HUES64 (cell line): ENCODE measurements around the gene TMEM59. TPM values are rescaled to one million over a fixed set of nuclear protein-coding genes. Genes with fewer than 3 reads are reported as not detected.
"Not testable (repeated sequence)": the region's sequence is repeated elsewhere in the genome, so short reads cannot be mapped to it uniquely, and the experiment has no call there.

Experiments used
- H3K27ac ChIP-seq: 2 replicates; pipeline ENCODE4 v1.7.0; 2013; ENCODE audit warnings: low read depth, low read length, inconsistent platforms
- H3K27me3 ChIP-seq: 2 replicates; pipeline ENCODE4 v1.6.1; 2013; ENCODE audit warnings: mild to moderate bottlenecking, low read length; ENCODE audit not compliant: insufficient read depth
- H3K36me3 ChIP-seq: 2 replicates; pipeline ENCODE4 v1.6.1; 2013; ENCODE audit warnings: mild to moderate bottlenecking, low read length; ENCODE audit not compliant: insufficient read depth
- H3K4me1 ChIP-seq: 2 replicates; pipeline ENCODE4 v1.6.1; 2013; ENCODE audit warnings: mild to moderate bottlenecking, low read length, moderate library complexity; ENCODE audit not compliant: insufficient read depth
- H3K4me3 ChIP-seq: 2 replicates; pipeline ENCODE4 v1.5.1; 2013; ENCODE audit warnings: mild to moderate bottlenecking, low read length, moderate library complexity
- H3K9ac ChIP-seq: 2 replicates; pipeline ENCODE4 v1.6.1; 2013; ENCODE audit warnings: mild to moderate bottlenecking, low read depth, low read length
- H3K9me3 ChIP-seq: 2 replicates; pipeline ENCODE4 v1.6.1; 2013; ENCODE audit warnings: low read depth, low read length; ENCODE audit not compliant: insufficient read depth
- WGBS: fragments of 150-250, 120-280 bp; methylation state at CpG from one replicate; pipeline ENCODE4 v1.1.7; 2013; ENCODE audit warnings: missing lambda C conversion rate; 5-methylcytosine and 5-hydroxymethylcytosine counted together
- polyA plus RNA-seq, 2 experiments: library from polyadenylated mRNA; stranded (reverse); fragments of 50-300 nt; gene quantifications; one replicate each; pipeline ENCODE4 v1.2.3, GENCODE V29; 2013

Gene TMEM59
- polyA plus RNA-seq (2013, experiment 1 of 2) = 97.4 TPM
- polyA plus RNA-seq (2013, experiment 2 of 2) = 106 TPM

- H3K27ac ChIP-seq = peak within 1 kb of the TSS; percentile 70; the same call in 1 of the 2 replicates
- H3K9ac ChIP-seq = peak within 1 kb of the TSS; percentile 83
- H3K27me3 ChIP-seq = no peaks in the 10 kb centered on the region
- no peaks in the 10 kb centered on the region for H3K9me3 ChIP-seq
- H3K4me1 ChIP-seq = peaks cover 8% of the 10 kb centered on the region; the same call in 1 of the 2 replicates
- WGBS = under 1% methylated on average over 59 of the region's 59 CpGs
- H3K36me3 ChIP-seq = no peaks in the 10 kb centered on the region
- H3K4me3 ChIP-seq = peak within 1 kb of the TSS; percentile 91
Measured at GRCh38 chr1:54052934-54053744, at the start of gene TMEM59, which contains the start of gene TCEANC2. TMEM59 (minus strand) TSS chr1:54053204; CDS start chr1:54053188, 16 bp downstream. TCEANC2 (plus strand) TSS chr1:54053608; CDS start chr1:54054423, 815 bp downstream.

DNA sequence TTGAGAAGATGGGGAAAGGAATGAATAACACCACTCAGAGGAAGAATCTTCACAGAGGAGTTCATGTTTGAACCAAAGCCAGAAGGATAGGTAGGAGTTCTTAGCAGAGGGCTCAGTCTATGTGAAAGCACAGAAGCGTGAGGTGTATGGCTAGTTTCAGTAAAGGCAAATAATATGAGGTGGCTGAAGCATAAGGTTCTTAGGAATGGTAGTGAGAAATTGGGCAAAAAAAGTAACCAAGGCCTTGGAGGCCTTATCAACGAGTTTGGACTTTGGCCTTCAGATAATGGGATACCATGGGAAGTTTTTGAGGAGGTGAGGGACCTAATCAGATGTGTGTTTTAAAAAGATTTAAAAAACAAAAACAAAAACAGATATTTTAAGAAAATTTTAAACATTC lies 47.5 kb upstream of the TMEM59 start:
- H3K4me1 ChIP-seq = peaks cover 5% of the 10 kb centered on the region; the same call in 1 of the 2 replicates
- H3K27me3 ChIP-seq = no peaks in the 10 kb centered on the region
- no peaks in the 10 kb centered on the region for H3K36me3 ChIP-seq
- H3K9me3 ChIP-seq = no peaks in the 10 kb centered on the region
- H3K27ac ChIP-seq = no peak overlapping the region
- no peak overlapping the region for H3K4me3 ChIP-seq
- 44% methylated on average over 2 of the region's 2 CpGs for WGBS
- H3K9ac ChIP-seq = no peak overlapping the region

GRCh38 chr1:54099061-54099610 lies 46.1 kb upstream of the TMEM59 start:
- Histone ChIP-seq H3K9ac (no peak overlapping the region), H3K36me3 (no peaks in the 10 kb centered on the region), H3K4me3 (no peak overlapping the region), H3K27ac (no peak overlapping the region), H3K27me3 (no peaks in the 10 kb centered on the region), H3K9me3 (no peaks in the 10 kb centered on the region), H3K4me1 (peaks cover 5% of the 10 kb centered on the region; the same call in 1 of the 2 replicates)
- 91% methylated on average over 6 of the region's 6 CpGs for WGBS

DNA sequence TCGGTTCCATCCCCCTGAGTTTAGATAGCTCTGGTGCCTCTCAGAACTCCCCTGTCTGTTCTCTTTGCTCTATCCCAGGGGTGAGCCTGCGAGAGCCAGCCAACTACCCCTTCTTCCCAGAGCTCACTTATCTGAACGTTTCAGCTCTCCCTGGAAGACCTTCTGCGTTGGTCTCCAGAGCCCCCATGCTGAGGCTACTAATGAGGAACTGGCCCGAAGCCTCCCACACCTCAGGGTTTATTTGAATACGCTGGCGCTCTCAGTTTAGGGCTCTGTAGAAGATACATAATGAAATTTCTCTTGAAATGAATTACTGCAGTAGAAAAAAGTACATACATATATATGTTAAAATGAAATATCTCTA lies 43.9 kb upstream of the TMEM59 start:
- WGBS = 63% methylated on average over 7 of the region's 7 CpGs
- H3K4me1 ChIP-seq = peaks cover 5% of the 10 kb centered on the region; the same call in 1 of the 2 replicates
- no peak overlapping the region for H3K27ac ChIP-seq
- H3K4me3 ChIP-seq = no peak overlapping the region
- H3K9ac ChIP-seq = no peak overlapping the region
- H3K9me3 ChIP-seq = no peaks in the 10 kb centered on the region
- no peaks in the 10 kb centered on the region for H3K36me3 ChIP-seq
- no peaks in the 10 kb centered on the region for H3K27me3 ChIP-seq

- peaks cover 5% of the 10 kb centered on the region; the same call in 1 of the 2 replicates for H3K4me1 ChIP-seq
- no peaks in the 10 kb centered on the region for H3K27me3 ChIP-seq
- H3K27ac ChIP-seq = no peak overlapping the region
- H3K9me3 ChIP-seq = no peaks in the 10 kb centered on the region
- H3K36me3 ChIP-seq = no peaks in the 10 kb centered on the region
- H3K4me3 ChIP-seq = no peak overlapping the region
- WGBS = 88% methylated on average over 25 of the region's 25 CpGs
- H3K9ac ChIP-seq = no peak overlapping the region
Measured at GRCh38 chr1:54096227-54096876, 43.3 kb upstream of the TMEM59 start.

GRCh38 chr1:54095546-54096226 lies 42.7 kb upstream of the TMEM59 start:
- no peak overlapping the region for H3K4me3 ChIP-seq

GRCh38 chr1:54094730-54095105 lies 41.7 kb upstream of the TMEM59 start:
- H3K27ac ChIP-seq, H3K9ac ChIP-seq, H3K4me1 ChIP-seq, H3K4me3 ChIP-seq, H3K9me3 ChIP-seq, H3K36me3 ChIP-seq, H3K27me3 ChIP-seq: not testable (repeated sequence)
- 0% methylated on average over 1 of the region's 1 CpG for WGBS

More at GRCh38 chr1:54095546-54096226, 42.7 kb upstream of the TMEM59 start:
- Histone ChIP-seq H3K9me3 (no peaks in the 10 kb centered on the region), H3K4me1 (peaks cover 5% of the 10 kb centered on the region; the same call in 1 of the 2 replicates), H3K27me3 (no peaks in the 10 kb centered on the region), H3K9ac (no peak overlapping the region), H3K27ac (no peak overlapping the region), H3K36me3 (no peaks in the 10 kb centered on the region)
- 92% methylated on average over 8 of the region's 8 CpGs for WGBS

DNA sequence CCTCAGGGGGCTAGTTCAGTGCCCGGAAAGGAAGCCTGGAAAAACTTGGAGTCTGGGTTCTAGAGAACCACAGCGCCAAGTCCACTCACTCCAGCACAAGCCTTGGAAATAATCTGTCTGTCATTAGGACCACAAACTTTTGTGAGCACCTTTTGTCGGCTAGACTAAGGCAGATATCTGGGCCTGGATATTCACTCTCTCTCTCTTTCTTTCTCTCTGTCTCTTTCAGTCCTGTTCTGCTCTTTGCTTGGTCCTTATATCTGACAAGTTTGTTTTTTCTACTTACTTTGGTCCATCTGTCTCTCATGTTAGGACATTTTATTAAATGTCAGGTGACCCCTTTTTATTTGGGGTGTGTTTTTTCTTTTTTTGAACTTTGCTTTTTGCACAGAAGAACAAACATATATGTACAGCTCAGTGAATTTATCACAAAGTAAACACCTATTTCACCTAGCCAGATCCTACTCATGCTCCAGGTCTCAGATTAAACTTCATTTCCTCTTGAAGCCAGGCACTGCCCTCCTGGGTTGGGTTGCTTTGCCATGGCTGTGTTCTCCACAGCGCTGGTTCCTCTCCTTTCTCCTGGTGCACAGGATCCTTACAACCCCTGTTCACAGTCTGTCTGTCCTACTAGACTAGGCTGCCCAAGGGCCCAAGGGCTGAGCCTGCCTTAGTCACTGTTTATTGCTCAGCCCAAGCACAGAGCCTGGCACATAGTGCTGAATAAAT lies 41.2 kb upstream of the TMEM59 start:
- no peak overlapping the region for H3K4me3 ChIP-seq
- no peaks in the 10 kb centered on the region for H3K9me3 ChIP-seq
- WGBS = 89% methylated on average over 4 of the region's 4 CpGs
- H3K36me3 ChIP-seq = no peaks in the 10 kb centered on the region
- no peak overlapping the region for H3K27ac ChIP-seq
- H3K27me3 ChIP-seq = no peaks in the 10 kb centered on the region
- H3K4me1 ChIP-seq = peaks cover 5% of the 10 kb centered on the region; the same call in 1 of the 2 replicates
- no peak overlapping the region for H3K9ac ChIP-seq

GRCh38 chr1:54091666-54092065 lies 38.7 kb upstream of the TMEM59 start:
- Histone ChIP-seq H3K4me3 (no peak overlapping the region), H3K9ac (no peak overlapping the region), H3K27ac (no peak overlapping the region), H3K4me1 (peaks cover 4% of the 10 kb centered on the region; the same call in 1 of the 2 replicates), H3K27me3 (no peaks in the 10 kb centered on the region), H3K36me3 (no peaks in the 10 kb centered on the region), H3K9me3 (no peaks in the 10 kb centered on the region)
- 88% methylated on average over 3 of the region's 3 CpGs for WGBS

GRCh38 chr1:54088385-54088784 lies 35.4 kb upstream of the TMEM59 start:
- Histone ChIP-seq H3K4me1 (no peaks in the 10 kb centered on the region), H3K27me3 (no peaks in the 10 kb centered on the region), H3K27ac (no peak overlapping the region), H3K4me3 (no peak overlapping the region), H3K9ac (no peak overlapping the region), H3K36me3 (no peaks in the 10 kb centered on the region), H3K9me3 (no peaks in the 10 kb centered on the region)
- WGBS = 96% methylated on average over 5 of the region's 5 CpGs
